ENCODE data around the gene MYOF. TPM values are rescaled to one million over a fixed set of nuclear protein-coding genes. Genes with fewer than 3 reads are reported as not detected.

Gene MYOF
- total RNA-seq, 4 donors from 2014 or later: 39.6 to 70.4 (median 59.2) TPM

DNA sequence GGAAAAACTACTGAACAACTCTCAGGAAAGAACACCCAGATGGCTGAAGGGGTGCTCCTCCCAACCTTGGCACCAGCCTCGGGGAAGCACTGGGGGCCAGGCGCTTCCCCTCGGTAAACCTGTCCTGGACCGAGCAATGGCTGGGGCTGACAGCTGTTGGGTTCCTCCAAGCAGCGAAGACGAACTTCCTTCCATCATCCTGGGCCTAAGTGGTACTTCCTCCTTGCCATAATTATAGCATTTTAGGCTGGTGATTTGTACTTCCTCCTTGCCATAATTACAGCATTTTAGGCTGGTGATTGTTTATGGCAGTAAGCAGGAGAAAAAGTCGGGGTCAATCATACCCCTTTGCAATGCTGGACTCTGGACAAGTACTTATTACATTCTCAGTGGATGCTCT lies 69.3 kb downstream of the MYOF start:
- no peak overlapping the region for H3K4me3 ChIP-seq
- no peaks in the 10 kb centered on the region for H3K27me3 ChIP-seq
- H3K4me1 ChIP-seq: peaks cover 0 to 6% (median 2%) of the 10 kb centered on the region in 4 donors
- H3K27ac ChIP-seq: peak overlapping the region in 3 of 4 donors; percentile 13 to 65 (median 27)
- TF ChIP-seq EP300 (IDR thresholded peaks at IDR 0.05): peak in 1 of 2 donors; percentile 28
- TF ChIP-seq, protein P1, sequence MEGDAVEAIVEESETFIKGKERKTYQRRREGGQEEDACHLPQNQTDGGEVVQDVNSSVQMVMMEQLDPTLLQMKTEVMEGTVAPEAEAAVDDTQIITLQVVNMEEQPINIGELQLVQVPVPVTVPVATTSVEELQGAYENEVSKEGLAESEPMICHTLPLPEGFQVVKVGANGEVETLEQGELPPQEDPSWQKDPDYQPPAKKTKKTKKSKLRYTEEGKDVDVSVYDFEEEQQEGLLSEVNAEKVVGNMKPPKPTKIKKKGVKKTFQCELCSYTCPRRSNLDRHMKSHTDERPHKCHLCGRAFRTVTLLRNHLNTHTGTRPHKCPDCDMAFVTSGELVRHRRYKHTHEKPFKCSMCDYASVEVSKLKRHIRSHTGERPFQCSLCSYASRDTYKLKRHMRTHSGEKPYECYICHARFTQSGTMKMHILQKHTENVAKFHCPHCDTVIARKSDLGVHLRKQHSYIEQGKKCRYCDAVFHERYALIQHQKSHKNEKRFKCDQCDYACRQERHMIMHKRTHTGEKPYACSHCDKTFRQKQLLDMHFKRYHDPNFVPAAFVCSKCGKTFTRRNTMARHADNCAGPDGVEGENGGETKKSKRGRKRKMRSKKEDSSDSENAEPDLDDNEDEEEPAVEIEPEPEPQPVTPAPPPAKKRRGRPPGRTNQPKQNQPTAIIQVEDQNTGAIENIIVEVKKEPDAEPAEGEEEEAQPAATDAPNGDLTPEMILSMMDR (IDR thresholded peaks at IDR 0.05): no peak
- no peak for DNase-seq (ENCODE audit: low spot score in 2 of 2)
- H3K9me3 ChIP-seq: no peaks in the 10 kb centered on the region
- WGBS, 2 donors: 56 to 67% methylated on average over 7 of the region's 7 CpGs
- H3K36me3 ChIP-seq: peaks cover 0 to 27% (median 0%) of the 10 kb centered on the region in 3 donors

DNA sequence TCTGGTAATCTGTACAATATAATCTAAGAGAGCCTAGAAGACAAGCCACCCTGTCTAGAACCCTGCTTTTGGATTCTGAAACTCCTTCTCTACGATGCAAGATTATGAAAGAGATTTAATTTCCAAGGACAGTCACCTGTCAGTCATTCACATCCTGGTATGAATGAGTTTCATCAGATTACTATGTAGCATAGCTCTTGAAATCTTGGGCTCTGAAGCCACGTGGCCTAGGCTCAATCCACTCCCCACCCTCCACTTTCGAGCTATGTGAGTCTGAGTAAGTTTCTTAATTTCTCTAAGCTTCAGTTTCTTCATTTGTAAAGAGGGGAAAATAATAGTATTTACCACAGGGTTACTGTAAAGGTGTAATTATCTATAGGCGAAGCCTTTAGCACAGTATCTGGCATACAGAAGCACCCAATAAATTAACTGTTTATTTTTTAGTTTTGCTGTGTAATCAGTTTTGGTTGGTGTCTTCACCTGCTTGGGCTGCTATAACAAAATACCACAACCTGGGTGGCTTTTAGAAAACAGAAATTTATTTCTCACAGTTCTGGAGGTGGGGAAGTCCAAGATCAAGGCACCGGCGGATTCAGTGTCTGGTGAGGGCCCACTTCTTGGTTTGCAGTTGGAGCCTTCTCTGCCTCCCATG lies 71.3 kb downstream of the MYOF start:
- Histone ChIP-seq H3K4me1 (peaks cover 0 to 6% (median 2%) of the 10 kb centered on the region in 4 donors), H3K36me3 (peaks cover 0 to 40% (median 0%) of the 10 kb centered on the region in 3 donors), H3K9me3 (no peaks in the 10 kb centered on the region), H3K27ac (no peak overlapping the region), H3K4me3 (no peak overlapping the region), H3K27me3 (no peaks in the 10 kb centered on the region)
- WGBS, 2 donors: 77 to 80% methylated on average over 6 of the region's 6 CpGs
- no peak for DNase-seq (ENCODE audit: low spot score in 2 of 2)
- TF ChIP-seq EP300 (IDR thresholded peaks at IDR 0.05): no peak
- TF ChIP-seq, protein P1 (IDR thresholded peaks at IDR 0.05): no peak
- TF ChIP-seq POLR2A (IDR thresholded peaks at IDR 0.05): no peak

DNA sequence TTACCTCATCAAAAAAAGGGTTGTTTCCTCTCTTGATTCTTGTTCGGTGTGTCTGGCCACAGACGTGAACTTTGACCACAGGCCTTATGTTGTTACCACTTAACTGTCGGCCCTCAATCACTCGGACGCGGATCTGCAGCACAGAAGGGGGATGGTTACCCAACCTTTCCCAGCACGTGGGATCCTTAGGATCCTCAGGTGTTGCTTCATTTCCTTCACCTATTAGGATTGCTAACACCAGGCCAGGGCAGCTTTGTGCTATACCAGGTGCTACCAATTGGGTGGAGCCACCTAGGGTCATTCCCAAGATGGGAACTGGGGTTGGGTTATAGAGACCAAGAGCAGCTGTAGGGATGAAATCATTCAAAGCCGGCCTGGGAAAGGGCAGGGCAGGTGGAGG lies 73.4 kb downstream of the MYOF start:
- H3K36me3 ChIP-seq: peaks cover 0 to 52% (median 0%) of the 10 kb centered on the region in 3 donors
- no peak overlapping the region for H3K4me3 ChIP-seq
- H3K27ac ChIP-seq: no peak overlapping the region
- no peak for DNase-seq (ENCODE audit: low spot score in 2 of 2)
- no peaks in the 10 kb centered on the region for H3K27me3 ChIP-seq
- WGBS, 2 donors: 70 to 74% methylated on average over 8 of the region's 8 CpGs
- TF ChIP-seq POLR2A (IDR thresholded peaks at IDR 0.05) (no peak), EP300 (IDR thresholded peaks at IDR 0.05) (no peak)
- TF ChIP-seq, protein P1 (IDR thresholded peaks at IDR 0.05): no peak
- no peaks in the 10 kb centered on the region for H3K9me3 ChIP-seq
- peaks cover 0 to 6% (median 2%) of the 10 kb centered on the region in 4 donors for H3K4me1 ChIP-seq

DNA sequence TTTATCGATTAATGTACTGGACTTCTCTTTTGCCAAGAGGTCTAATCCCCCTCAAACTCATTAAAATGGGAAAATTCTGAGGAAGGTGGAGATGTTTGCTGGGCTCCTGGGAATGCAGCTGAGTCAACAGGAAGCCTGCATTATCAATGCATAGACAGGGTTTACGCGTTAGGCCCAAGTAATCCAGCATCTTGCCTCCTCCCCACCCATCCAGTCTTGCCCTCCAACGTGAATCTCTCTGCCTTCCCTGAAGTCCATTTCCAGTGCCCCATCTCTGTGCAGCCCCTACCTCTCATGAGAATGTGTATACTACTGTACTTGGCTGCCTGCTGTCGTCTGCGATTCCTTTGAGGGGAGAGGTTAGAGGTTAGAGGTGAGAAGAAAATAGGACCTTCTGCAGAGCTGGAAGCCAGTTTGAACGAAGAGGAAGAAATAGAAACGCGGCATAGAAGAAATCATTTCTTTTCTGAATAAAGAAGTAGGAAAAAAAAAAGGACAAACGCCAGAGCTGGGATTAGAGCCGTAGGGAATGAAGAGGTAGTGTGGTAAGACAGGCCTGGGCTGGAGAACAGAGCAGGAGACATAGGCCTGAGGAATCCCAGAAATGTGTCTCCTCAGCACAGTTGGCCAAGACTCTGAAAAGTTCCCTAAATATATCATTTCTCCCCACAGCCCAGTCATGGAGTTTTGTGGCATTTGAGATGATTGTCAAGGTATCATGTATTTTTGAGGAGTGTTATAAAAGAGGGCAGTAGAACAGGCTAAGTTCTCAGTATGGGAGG lies 75.6 kb downstream of the MYOF start:
- no peak for TF ChIP-seq EP300 (IDR thresholded peaks at IDR 0.05)
- TF ChIP-seq POLR2A (IDR thresholded peaks at IDR 0.05): no peak
- TF ChIP-seq, protein P1 (IDR thresholded peaks at IDR 0.05): no peak
- DNase-seq (ENCODE audit: low spot score in 2 of 2): no peak
- Histone ChIP-seq H3K27ac (no peak overlapping the region), H3K4me3 (no peak overlapping the region), H3K27me3 (no peaks in the 10 kb centered on the region), H3K36me3 (peaks cover 0 to 66% (median 0%) of the 10 kb centered on the region in 3 donors), H3K4me1 (no peaks in the 10 kb centered on the region), H3K9me3 (no peaks in the 10 kb centered on the region)
- 54 to 57% methylated on average over 11 of the region's 11 CpGs for WGBS, 2 donors

DNA sequence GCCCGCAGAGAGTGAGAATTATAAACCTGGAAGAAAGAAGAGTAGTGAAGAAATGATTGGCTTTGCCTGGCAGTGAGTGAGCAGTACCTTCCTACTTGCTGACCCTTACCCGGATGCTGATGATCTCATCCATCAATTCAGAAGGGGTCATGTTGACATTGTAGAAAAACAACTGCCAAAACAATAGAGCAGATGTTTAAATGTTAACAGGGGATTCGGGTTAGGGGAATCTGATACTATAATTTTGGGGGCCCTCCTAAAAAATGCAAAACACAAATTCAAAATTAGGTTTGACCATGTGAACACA lies 78.1 kb downstream of the MYOF start:
- peaks cover 0 to 75% (median 0%) of the 10 kb centered on the region in 3 donors for H3K36me3 ChIP-seq
- no peak overlapping the region for H3K4me3 ChIP-seq
- no peak overlapping the region for H3K27ac ChIP-seq
- WGBS, 2 donors: 61 to 62% methylated on average over 3 of the region's 3 CpGs
- TF ChIP-seq EP300 (IDR thresholded peaks at IDR 0.05) (no peak), POLR2A (IDR thresholded peaks at IDR 0.05) (no peak)
- no peaks in the 10 kb centered on the region for H3K9me3 ChIP-seq
- DNase-seq (ENCODE audit: low spot score in 2 of 2): no peak
- no peaks in the 10 kb centered on the region for H3K4me1 ChIP-seq
- H3K27me3 ChIP-seq: no peaks in the 10 kb centered on the region
